Tibial nerve (tissue), 4 donors: ENCODE measurements around the gene CCDC74A.
"Not testable (repeated sequence)": the region's sequence is repeated elsewhere in the genome, so short reads cannot be mapped to it uniquely, and the experiment has no call there.

Experiments
- CTCF ChIP-seq, 5 experiments: fragments of 200-600 bp in 3 of 5; fragments of 450-650 bp in 2 of 5; sonication (generic) in 3 of 5; IDR thresholded peaks; one replicate each; pipeline ENCODE4 v1.5.1; 2016 to 2019; ENCODE audit warnings: antibody characterized with exemption in 5 of 5, mild to moderate bottlenecking in 3 of 5, moderate library complexity in 2 of 5
- EP300 ChIP-seq, 2 donors: sonication (generic); formaldehyde crosslinking; IDR thresholded peaks; one replicate each; pipeline ENCODE4 v1.6.1; 2017; ENCODE audit warnings: antibody characterized with exemption in 2 of 2, mild to moderate bottlenecking in 1 of 2
- POLR2A ChIP-seq, 2 donors: fragments of 450-650 bp; IDR thresholded peaks; one replicate each; pipeline ENCODE4 v1.6.1; 2017; ENCODE audit warnings: antibody characterized with exemption in 2 of 2, mild to moderate bottlenecking in 2 of 2, moderate library complexity in 2 of 2

GRCh38 chr2:131531547-131532185, 4.0 kb downstream of the CCDC74A start:
- TF ChIP-seq CTCF, POLR2A, EP300 (IDR thresholded peaks at IDR 0.05): not testable (repeated sequence)
